ENCODE results near the gene PCDHGA1.

The PCDHGA1 gene

GRCh38 chr5:141511771-141512325, 181.5 kb downstream of the PCDHGA1 start:
- no peak overlapping the region for H3K4me3 ChIP-seq (ENCODE audit: low read depth, low read length)

- H3K4me3 ChIP-seq (ENCODE audit: low read depth, low read length) = peak overlapping the region; percentile 61
Measured at GRCh38 chr5:141512390-141512910, 182.1 kb downstream of the PCDHGA1 start.

DNA sequence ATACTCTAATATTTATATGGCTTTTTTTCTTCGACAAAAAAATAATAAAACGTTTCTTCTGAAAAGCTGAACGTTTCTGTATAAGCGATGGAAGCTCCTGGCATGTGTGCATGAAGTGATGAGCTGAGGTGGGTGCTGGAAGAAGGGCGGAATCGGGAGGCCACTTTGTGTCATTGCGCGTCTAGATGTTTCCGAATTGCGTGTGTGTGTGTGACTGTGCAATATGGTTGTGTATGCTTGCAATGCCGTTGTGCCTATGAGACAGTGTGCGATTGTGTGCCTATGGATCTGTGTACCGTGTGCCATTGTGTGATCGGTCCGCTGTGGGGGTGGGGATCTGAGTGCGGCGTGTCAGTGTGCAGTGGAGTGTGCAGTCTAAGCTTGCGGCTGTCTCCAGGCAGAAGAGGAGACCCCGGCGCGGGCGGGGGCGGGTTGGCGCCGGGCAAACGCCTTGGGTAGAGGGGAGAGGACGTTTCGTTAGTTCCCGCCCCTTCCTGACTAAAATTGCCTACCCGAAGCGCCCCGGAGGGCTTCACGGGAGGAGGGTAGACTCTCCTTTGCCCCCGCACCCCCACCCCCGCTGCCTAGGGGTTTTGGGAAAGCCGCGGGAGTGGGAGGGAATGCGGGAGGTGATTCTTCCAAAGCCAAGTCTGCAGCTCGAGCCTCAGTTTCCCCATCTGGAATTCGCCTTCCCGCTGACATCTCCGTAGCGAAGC, 182.8 kb downstream of the PCDHGA1 start:
- peak overlapping the region; percentile 61 for H3K4me3 ChIP-seq (ENCODE audit: low read depth, low read length)

DNA sequence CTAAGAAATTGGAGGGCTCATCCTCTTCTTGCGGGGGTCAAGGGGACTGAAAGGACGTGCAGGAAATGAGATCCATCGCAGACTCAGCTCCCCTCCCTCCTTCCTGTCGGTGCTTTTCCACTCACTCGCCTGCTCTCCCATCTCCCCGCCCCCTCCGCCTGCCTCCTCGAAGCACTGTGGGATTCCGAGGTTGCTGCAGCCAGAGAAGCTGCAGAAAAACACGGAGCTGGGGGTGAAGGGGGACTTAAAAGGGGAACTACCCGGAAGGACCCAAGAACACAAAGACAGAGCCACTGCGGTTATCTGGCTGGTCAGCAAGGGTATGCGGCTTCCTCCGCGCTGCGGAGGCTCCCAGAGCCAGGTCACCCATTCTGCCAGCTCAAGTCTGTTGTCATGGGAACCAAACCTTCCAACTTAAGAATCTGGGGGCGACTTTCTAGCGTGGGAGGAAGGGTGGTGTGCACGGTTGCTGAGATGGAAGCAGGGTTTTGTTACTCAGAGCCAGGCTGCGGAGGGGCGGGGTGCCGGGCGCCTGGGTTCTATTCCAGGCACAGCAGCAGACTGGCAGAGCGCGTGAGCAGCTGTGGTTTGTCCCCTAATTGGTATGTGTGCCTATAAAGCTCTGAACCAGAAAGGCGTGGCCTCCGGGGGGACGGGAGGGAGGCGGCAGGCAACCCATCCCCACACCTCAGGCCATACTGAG, 183.5 kb downstream of the PCDHGA1 start:
- peak overlapping the region; percentile 61 for H3K4me3 ChIP-seq (ENCODE audit: low read depth, low read length)

- H3K4me3 ChIP-seq (ENCODE audit: low read depth, low read length) = no peak overlapping the region
Measured at GRCh38 chr5:141514330-141515133, 184.2 kb downstream of the PCDHGA1 start.

DNA sequence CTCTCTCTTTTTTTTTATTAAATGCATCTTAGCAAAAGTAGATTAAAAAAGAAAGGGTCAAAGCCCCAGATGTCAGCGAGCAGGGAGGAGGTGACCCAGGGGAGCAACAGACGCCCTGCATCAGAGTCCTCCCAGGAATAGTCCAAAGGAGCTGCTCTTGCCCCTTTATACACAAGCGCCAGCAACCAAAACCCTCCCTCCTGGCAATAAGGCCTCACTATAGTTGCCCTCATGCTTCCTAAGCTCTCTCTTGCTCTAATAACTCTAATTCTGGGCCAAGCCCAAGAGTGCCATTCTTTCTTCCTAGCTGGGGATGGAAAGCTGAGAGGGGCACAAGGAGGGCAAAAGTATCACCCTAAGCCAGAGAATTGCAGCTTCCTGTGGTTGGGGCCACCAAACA, 184.8 kb downstream of the PCDHGA1 start:
- no peak overlapping the region for H3K4me3 ChIP-seq (ENCODE audit: low read depth, low read length)

DNA sequence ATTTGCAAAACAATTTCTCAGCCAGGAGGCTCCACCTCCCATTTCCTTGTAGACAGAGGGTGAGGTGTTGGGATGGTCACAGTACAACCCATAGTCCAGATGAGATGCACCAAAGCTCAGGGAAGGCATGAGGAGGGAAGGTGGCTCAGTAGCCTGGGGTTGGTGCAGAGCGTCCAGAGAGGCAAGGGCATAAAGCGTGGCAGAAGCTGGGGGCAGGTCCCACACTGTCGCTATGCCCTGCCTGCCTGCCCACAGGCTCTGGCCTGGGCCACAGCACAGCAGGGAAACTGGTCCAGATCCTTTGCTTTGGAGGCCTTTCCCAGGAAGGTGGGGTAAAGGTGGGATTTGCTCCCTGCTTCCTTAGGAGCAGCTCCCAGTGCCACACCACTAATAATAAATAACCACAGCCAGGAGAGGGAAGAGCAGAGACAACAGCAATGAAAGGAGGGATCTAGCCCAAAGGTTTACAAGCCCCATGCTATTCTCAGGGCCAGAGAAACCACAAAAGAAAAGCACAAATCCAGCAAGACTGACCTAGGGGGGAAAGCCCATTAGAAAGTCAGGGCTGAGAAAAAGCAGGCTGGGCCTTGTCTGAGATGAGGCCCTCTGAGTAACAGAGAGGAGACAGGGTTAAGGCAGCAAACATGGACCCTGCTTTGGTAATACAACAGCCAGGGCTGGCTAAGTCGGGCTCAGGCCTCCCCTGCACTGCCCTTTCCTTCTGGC, 185.8 kb downstream of the PCDHGA1 start:
- H3K4me3 ChIP-seq (ENCODE audit: low read depth, low read length) = no peak overlapping the region

GRCh38 chr5:141516672-141517025, 186.3 kb downstream of the PCDHGA1 start:
- no peak overlapping the region for H3K4me3 ChIP-seq (ENCODE audit: low read depth, low read length)

- no peak overlapping the region for H3K4me3 ChIP-seq (ENCODE audit: low read depth, low read length)
Measured at GRCh38 chr5:141517312-141517711, 187.0 kb downstream of the PCDHGA1 start.

DNA sequence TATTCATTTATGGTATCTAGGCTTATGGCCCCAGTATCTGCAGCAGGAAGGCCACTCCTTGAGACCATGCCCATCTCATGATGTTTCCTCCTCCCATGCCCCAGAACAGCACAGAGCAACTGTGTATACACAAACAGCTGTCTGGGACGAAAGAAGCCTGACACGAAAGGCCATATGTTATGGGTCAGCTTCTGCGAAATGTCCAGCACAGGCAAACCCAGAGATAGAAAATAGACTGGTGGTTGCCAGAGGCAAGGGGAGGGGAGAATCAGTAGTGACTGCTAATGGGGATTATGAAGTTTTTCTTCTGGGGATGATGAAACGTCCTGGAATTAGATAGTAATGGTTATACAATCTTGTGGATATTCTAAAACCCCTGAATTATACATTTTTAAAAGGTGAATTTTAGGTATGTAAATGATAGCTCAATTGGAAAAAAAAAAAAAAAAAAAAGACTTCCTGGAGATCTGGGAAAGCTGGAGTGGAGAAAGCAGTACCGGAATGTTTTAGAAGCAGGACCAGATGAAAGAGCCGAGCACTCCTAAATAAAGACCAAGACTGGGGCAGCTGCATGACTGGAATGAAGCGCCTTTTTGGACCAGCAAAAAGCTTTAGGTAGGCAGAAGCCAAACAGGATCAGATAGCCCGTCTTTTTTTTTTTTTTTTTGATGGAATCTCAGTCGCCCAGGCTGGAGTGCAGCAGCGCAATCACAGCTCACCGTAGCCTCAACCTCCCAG, 187.7 kb downstream of the PCDHGA1 start:
- H3K4me3 ChIP-seq (ENCODE audit: low read depth, low read length) = no peak overlapping the region

DNA sequence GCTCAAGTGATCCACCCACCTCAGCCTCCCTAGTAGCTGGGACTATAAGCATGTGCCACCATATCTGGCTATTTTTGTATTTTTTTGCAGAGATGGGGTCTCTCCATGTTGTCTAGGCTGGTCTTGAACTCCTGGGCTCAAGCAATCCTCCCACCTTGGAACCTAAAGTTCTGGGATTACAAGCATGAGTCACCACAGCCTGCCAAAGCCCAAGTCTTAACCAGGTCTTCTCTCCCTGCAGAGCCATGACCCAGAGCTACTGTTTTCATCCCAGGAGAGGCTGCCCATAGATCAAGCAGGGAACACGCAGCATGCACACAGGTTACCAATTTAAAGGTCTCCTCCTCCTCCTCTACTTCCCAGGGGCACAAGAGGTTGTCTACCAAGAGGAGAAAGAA, 188.3 kb downstream of the PCDHGA1 start:
- no peak overlapping the region for H3K4me3 ChIP-seq (ENCODE audit: low read depth, low read length)

- no peak overlapping the region for H3K4me3 ChIP-seq (ENCODE audit: low read depth, low read length)
Measured at GRCh38 chr5:141519605-141520565, 189.6 kb downstream of the PCDHGA1 start.

DNA sequence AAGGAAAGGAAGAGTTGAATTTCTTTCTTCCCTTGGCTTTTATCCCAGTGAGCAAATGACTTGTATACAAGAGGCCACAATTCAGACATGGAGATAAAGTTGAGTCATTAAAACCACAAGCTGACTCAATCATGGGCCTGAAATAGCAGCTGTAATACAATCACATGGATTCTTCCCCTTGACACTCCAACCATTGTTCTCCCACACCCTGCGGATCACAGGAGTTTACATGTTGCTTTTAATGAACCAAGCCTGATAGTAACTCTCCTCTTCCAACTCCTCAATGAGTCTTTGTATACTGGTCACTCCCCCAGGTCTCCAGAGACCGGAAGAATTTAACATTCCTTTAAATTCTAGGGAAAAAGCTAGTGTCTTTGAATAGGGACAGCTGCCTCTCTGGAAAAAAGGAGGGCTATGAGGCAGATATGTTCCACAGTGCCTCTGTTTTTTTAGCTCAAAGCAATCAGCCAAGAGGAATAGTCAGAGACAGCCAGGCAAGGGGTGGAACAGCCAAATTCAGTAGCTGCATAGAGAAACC, 191.0 kb downstream of the PCDHGA1 start:
- H3K4me3 ChIP-seq (ENCODE audit: low read depth, low read length) = no peak overlapping the region

GRCh38 chr5:141522301-141522700, 192.0 kb downstream of the PCDHGA1 start:
- H3K4me3 ChIP-seq (ENCODE audit: low read depth, low read length) = no peak overlapping the region

DNA sequence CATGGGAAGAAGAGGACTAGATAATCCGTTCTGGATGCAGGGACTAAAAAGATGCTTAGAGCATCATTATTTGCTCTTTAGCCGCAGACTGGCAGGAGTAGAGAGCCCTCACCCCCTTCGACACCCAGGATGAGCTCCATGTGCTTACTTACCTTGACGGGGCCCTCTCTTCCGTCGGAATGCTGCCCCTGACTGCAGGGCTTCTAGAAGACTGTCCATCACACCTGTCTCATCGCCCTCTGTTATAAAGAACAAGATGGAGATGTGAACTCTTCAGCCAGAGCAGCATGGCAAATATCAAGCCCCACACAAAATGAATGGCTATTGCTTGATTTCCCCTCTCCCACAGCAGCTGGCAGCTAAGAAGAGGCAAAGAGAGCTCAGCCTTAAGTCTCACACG, 193.7 kb downstream of the PCDHGA1 start:
- no peak overlapping the region for H3K4me3 ChIP-seq (ENCODE audit: low read depth, low read length)

DNA sequence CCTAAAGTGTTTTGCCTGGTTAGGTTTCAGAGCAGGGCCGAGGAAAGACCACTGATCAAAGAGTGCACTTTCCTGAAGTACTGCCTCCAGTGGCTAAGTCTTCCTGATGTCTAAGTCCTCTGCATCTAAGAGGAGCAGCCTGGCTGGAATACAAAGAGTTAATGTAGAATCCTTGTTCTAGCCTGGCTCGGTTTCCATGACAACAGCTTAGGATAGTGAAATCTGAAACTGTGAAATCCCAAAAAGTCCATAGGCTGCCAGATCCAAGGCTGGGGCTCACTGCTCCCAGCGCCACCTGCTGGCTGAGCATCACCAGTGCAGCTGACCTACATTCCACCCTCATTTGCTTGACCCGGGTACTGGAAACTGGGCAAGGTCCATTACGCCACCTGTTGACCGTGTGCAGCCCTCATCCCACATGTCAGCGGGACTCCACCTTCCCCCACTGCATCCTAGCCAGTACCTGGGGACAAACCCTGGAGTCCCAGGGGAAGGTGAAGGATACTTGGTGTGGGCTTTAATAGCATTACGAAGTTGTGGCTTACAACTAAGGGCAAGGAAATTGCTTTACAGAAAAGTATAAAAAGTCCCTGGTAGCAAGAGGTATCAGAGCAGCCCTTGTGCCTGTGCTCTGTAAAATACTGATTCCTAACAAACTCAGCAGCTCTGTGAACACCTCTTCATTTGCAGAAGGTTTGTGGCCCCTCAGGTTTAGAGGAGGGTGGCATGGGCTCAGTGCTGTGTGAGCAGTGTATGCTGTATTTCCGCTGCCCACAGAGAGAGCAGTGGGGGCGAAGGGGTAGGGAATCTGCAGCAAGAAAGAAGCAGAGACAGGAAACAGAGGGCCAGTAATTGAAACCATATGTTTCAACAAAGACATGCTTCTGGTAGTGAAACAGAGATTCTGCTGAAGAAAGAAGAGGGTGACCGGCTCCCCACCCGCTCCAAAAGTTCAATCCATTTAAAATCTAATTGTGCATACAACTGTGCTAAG, 194.6 kb downstream of the PCDHGA1 start:
- H3K4me3 ChIP-seq (ENCODE audit: low read depth, low read length) = no peak overlapping the region

DNA sequence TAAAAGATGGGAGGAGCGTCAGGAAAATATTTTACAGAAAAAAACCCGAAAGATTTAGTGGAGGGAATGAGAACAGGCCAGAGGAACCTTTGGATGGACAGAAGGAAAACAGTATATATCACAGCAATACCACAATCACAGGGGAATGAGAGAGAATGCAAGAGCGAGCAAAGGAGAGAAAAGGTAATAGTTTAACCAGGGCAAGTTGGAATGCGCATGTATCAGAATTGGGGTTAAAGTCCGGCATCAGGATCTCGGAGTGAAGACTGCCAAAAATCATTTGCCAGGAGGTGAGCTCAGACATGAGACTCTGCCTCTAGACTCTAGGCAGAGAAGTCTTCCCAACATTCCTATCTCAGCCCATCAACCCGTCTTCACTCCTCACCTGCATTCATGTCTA, 195.3 kb downstream of the PCDHGA1 start:
- H3K4me3 ChIP-seq (ENCODE audit: low read depth, low read length) = no peak overlapping the region

All from iPS-11a (cell line).